Stimulated activated CD8-positive, alpha-beta memory T cell treated with anti-CD3 and anti-CD28 coated beads, Interleukin-12 subunit alpha, Interleukin-12 subunit beta, amount 100 ng/mL, for 24 hours (primary cell): ENCODE results near the gene ST8SIA4.

ENCODE experiments used
- DNase-seq: peaks from one replicate; pipeline ENCODE4 v3.0.0-alpha.2; 2020; ENCODE audit errors: extremely low read depth

The ST8SIA4 gene

DNA sequence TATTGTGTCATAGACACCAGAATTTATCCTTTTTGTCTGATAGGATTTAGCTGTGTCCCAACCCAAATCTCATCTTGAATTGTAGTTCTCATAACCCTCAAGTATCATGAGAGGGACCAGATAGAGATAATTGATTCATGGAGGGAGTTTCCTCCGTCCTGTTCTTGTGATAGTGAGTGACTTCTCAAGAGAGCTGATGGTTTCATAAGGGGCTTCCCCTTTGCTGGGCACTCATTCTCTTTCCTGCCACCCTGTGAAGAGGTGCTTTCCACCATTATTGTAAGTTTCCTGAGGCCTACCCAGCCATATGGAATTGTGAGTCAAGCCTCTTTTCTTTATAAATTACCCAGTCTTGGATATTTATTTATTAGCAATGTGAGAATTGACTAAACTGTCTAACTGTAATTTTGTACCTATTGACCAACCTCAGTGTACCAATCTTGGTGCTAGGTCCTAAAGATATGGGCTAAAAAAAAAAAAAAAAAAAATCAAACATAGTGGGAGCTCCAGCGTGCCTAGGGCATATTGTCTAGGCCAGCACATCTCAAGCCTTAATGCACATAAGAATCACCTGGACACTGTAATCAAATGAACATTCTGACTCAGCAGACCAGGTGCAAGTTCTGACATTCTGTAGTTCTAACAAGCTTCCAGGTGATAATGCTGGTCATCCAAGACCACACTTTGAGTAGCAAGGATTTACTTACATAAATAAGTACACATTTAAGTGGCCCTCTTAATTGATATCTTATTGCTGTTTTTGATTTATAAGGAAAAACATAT lies 30.5 kb downstream of the ST8SIA4 start:
- peak; percentile 5 for DNase-seq

DNA sequence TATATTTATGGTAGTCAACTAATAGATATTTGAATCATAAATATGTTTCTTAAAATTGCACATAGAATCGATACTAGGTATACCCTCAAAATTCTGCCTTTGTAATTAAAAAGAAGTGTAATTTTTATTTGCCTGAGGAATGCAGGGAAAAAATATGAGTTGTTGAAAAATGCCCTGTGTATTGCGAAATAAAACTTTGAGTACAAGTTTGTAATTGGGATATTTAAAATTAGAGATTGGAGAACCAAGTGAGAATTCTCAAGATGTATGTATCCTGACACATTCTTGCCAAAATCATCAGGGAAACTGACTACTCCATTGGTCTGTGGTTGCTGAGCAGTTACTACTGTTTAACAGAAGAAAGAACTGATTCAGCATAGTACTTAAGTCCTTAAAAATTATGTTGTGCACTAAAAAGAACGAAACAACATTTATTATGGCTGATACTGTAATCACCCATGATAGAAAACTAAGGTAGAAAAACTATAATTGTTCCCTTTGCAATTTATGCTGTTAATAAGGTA lies 36.0 kb downstream of the ST8SIA4 start:
- DNase-seq, result no peak

- DNase-seq, result no peak
Measured at GRCh38 chr5:100864931-100865330, 38.2 kb downstream of the ST8SIA4 start.

- DNase-seq, result no peak
Measured at GRCh38 chr5:100863739-100864138, 39.3 kb downstream of the ST8SIA4 start.

- DNase-seq, result no peak
Measured at GRCh38 chr5:100861148-100861547, 41.9 kb downstream of the ST8SIA4 start.

DNA sequence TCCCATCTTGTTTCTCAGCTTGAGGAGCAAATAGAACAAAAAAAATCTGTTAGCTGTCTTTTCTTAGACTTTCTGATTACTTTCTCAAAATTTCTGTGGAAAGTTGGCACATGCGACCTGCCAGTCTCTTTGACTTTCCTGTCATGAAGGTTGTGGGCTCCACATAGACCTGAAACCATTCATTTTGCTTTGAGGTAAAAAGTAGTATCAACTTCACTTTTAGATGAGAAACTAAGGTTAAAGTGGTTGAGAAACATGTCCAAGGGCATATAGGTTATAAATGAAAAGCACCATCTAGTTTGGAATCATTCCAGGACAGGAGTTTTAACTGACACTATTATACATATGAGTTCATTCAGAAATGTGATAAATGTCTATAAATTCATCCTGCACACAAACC lies 42.7 kb downstream of the ST8SIA4 start:
- DNase-seq, result no peak

DNA sequence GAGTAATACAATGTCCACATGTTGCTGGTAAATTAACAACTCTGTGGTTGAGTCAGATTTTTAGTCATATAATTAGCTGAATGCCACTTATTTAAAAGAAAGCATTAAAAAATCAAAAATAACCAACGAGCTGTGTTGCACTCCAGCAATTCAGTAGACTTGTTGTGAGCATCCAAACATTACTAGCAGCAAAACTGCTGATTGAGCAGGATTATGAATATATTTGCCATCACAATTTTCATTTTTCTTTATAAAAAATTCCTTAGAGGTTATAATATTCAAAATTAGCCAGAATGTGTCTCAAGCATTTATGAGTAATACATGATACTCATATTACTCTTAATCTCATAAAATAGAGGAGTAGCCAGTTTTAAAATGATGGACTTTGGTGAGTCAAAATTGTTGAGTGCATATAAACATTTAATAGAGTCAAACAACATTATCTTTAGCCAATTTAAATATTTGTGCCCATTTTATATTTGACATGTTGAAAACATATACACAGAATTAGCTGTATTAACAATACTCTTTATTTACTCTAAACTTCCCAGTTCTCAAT lies 44.0 kb downstream of the ST8SIA4 start:
- DNase-seq, result no peak

- DNase-seq, result no peak
Measured at GRCh38 chr5:100856462-100856861, 46.6 kb downstream of the ST8SIA4 start.

GRCh38 chr5:100855937-100856430 lies 47.1 kb downstream of the ST8SIA4 start:
- DNase-seq, result no peak

- DNase-seq, result no peak
Measured at GRCh38 chr5:100855295-100855694, 47.8 kb downstream of the ST8SIA4 start.

GRCh38 chr5:100854591-100854990 lies 48.5 kb downstream of the ST8SIA4 start:
- DNase-seq, result no peak

GRCh38 chr5:100853582-100853981 lies 49.5 kb downstream of the ST8SIA4 start:
- DNase-seq, result no peak

DNA sequence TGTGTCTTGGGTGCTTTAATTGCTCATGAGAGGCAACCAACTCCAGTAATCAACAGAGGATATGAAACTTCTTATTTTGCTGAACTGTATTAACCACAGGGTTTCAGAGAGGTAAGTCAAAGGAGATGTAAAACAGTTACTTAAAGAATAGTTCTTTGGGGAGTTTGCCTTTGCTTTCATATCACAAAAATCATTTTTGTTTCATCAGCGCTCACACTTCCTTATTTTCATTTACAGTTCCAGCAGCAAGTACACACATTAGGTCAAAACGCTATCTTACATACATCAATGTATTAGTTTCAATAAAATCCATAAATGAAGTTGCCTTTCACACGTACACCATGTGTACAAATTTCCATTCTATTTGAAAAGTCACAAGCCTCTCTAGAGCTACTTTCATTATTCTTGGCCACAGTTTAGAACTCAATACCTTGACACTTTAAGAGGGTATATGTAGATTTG lies 50.1 kb downstream of the ST8SIA4 start:
- no peak for DNase-seq

DNA sequence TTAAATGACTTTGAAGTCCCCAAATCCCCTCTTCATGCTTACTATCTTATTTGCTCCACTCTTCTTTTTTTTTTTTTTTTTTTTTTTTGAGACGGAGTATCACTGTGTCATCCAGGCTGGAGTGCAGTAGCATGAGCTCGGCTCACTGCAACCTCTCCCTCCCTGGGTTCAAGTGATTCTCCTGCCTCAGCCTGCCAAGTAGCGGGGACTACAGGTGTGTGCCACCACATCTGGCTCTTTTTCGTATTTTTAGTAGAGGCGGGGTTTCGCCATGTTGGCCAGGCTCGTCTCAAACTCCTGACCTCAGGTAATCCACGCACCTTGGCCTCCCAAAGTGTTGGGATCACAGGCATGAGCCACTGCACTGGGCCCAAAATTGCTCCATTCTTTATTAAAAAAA lies 51.0 kb downstream of the ST8SIA4 start:
- no peak for DNase-seq

DNA sequence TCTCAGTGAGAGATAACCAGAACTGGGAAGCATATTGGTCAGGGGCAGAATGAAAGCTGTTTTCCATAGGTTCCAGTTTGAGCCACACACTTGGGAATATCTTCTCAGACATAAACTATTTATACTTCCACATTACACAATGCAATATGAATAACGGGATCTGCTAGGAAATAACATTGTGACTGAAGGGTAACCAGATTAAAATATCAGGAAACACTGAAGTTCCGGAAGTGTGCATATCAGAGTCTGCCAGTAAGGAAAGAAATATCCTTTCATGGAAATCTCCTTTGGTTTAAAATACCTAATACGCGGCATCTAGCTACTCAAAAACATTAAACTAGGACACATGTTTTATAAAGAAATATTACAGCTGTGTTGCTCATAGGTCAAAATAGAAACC lies 56.3 kb downstream of the ST8SIA4 start:
- no peak for DNase-seq

GRCh38 chr5:100842080-100842479 lies 61.0 kb downstream of the ST8SIA4 start:
- no peak for DNase-seq

- no peak for DNase-seq
Measured at GRCh38 chr5:100841358-100842076, 61.6 kb downstream of the ST8SIA4 start.

- DNase-seq, result no peak
Measured at GRCh38 chr5:100840789-100841188, 62.3 kb downstream of the ST8SIA4 start.

GRCh38 chr5:100840370-100840769 lies 62.7 kb downstream of the ST8SIA4 start:
- no peak for DNase-seq

DNA sequence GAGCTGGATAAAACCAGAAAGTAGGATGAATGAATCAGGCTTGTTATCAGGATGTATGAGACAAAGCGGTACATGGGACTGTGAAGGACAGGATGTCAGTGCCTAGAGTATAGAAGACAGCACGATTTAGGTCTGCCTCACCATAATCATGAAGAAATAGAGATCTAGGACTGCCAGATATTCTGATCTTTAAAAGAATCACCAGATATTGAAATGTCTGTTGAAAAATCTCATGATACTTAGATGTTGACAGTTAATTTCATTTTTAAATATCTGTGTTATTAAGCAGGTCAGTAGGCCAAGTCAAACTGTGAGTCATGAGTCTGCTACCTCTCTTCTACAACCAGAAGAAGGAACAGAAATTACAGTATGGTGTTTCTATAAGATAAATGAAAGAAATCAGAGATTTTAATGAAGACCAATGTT lies 65.0 kb downstream of the ST8SIA4 start:
- no peak for DNase-seq

GRCh38 chr5:100834519-100834918 lies 68.6 kb downstream of the ST8SIA4 start:
- no peak for DNase-seq
